GM18526 (cell line): ENCODE data around the gene GAS7.

Experiments used
- POLR2A ChIP-seq: IDR thresholded peaks from 3 replicates; pipeline ENCODE4 v1.6.1; 2011; ENCODE audit not compliant: insufficient read length; ENCODE audit errors: extremely low read depth

GAS7 gene

GRCh38 chr17:10031127-10031526 lies 167.3 kb downstream of the GAS7 start:
- no peak for TF ChIP-seq POLR2A

GRCh38 chr17:10029129-10029528 lies 169.3 kb downstream of the GAS7 start:
- TF ChIP-seq POLR2A, result no peak

- no peak for TF ChIP-seq POLR2A
These were observed 172.2 kb downstream of the GAS7 start for GRCh38 chr17:10025976-10026901.

- no peak for TF ChIP-seq POLR2A
These were observed 173.2 kb downstream of the GAS7 start for GRCh38 chr17:10025224-10025623.

GRCh38 chr17:10022416-10022815 lies 176.0 kb downstream of the GAS7 start:
- TF ChIP-seq POLR2A, result no peak

- no peak for TF ChIP-seq POLR2A
These were observed 177.0 kb downstream of the GAS7 start for GRCh38 chr17:10021272-10021984.

- TF ChIP-seq POLR2A, result no peak
These were observed 178.4 kb downstream of the GAS7 start for GRCh38 chr17:10019941-10020451.

- no peak for TF ChIP-seq POLR2A
These were observed 179.9 kb downstream of the GAS7 start for GRCh38 chr17:10018461-10018891.

GRCh38 chr17:10013365-10014112 lies 184.9 kb downstream of the GAS7 start:
- TF ChIP-seq POLR2A, result no peak

GRCh38 chr17:10010752-10011151 lies 187.7 kb downstream of the GAS7 start:
- TF ChIP-seq POLR2A, result no peak

GRCh38 chr17:10003705-10004104 lies 194.7 kb downstream of the GAS7 start:
- no peak for TF ChIP-seq POLR2A

GRCh38 chr17:10001306-10001873 lies 197.0 kb downstream of the GAS7 start:
- TF ChIP-seq POLR2A, result no peak

- TF ChIP-seq POLR2A, result no peak
These were observed 198.3 kb downstream of the GAS7 start for GRCh38 chr17:9999919-10000695.

GRCh38 chr17:9998060-9998459 lies 200.3 kb downstream of the GAS7 start:
- no peak for TF ChIP-seq POLR2A
